GM12865 (cell line): ENCODE data around the gene RNF223.

Source experiments
- DNase-seq: peaks from one replicate; pipeline ENCODE4 v3.0.0; 2010; ENCODE audit warnings: low read depth
- H3K4me3 ChIP-seq: 2 replicates; pipeline ENCODE4 v1.5.1; 2011; ENCODE audit warnings: mild to moderate bottlenecking, low read depth, low read length, control low read depth
- TF ChIP-seq, protein P1 (sequence below): IDR thresholded peaks from 2 replicates; pipeline ENCODE4 v1.5.1; 2011; ENCODE audit warnings: low read length, control low read depth, low read depth, inconsistent platforms; ENCODE audit not compliant: insufficient read depth; ENCODE audit errors: missing control alignments

The RNF223 gene

DNA sequence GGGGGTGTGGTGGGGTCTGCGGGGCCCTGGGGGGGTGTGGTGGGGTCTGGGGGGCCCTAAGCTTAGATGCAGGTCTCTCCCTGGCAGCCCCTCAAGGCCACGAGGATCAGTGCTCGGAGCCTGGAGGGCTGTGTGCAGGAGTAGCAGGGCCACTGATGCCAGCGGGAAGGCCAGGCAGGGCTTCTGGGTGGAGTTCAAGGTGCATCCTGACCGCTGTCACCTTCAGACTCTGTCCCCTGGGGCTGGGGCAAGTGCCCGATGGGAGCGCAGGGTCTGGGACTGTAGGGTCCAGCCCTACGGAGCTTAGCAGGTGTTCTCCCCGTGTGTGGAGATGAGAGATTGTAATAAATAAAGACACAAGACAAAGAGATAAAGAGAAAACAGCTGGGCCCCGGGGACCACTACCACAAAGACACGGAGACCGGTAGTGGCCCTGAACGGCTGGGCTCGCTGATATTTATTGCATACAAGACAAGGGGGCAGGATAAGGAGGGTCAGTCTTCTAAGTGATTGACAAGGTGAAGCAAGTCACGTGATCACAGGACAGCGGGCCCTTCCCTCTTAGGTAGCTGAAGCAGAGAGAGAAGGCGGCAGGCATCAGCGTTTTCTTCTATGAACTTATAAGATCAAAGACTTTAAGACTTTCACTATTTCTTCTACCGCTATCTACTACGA, 8.7 kb downstream of the RNF223 start:
- H3K4me3 ChIP-seq: peak overlapping the region; percentile 28
- no peak for DNase-seq
- TF ChIP-seq, protein P1, sequence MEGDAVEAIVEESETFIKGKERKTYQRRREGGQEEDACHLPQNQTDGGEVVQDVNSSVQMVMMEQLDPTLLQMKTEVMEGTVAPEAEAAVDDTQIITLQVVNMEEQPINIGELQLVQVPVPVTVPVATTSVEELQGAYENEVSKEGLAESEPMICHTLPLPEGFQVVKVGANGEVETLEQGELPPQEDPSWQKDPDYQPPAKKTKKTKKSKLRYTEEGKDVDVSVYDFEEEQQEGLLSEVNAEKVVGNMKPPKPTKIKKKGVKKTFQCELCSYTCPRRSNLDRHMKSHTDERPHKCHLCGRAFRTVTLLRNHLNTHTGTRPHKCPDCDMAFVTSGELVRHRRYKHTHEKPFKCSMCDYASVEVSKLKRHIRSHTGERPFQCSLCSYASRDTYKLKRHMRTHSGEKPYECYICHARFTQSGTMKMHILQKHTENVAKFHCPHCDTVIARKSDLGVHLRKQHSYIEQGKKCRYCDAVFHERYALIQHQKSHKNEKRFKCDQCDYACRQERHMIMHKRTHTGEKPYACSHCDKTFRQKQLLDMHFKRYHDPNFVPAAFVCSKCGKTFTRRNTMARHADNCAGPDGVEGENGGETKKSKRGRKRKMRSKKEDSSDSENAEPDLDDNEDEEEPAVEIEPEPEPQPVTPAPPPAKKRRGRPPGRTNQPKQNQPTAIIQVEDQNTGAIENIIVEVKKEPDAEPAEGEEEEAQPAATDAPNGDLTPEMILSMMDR: no peak

DNA sequence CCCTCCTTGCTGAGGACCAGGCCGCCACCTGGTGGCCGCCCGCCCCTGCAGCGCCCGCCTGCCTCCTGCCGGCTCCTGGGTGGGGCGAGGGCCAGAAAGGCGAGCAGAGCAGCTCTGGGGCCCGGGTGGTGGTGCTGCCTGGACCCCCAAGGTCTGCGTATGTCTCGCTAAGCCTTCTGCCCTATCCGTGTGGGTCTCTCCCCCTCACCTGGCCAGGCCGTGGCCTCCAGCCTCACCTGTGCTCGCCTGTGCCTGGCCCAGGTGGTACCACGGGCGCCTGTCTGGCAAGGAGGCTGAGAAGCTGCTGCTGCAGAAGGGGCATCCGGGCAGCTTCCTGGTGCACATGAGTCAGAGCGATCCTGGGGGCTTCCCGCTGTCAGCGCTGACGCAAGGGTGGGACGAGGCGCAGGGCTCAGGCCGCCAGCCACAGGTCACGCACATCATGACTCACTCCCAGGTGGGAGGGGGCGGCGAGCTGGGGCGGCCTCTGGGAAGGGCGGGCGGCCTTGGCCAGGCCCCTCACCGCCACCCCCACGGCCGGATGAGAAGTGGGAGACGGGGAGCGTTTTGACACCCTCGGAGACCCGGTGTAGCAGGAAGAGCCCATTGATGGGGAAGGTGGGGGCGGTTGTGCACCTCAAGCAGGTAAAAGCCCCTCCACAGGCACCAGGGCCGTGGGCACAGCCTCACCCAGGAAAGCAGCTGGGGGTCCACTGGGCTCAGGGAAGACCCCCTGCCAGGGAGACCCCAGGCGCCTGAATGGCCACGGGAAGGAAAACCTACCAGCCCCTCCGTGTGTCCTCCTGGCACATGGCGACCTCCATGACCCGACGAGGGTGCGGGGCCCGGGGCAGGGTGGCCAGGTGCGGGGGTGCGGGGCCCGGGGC, 9.9 kb downstream of the RNF223 start:
- TF ChIP-seq, protein P1: peak; percentile 90
- H3K4me3 ChIP-seq: peak overlapping the region; percentile 62
- peak; percentile 92 for DNase-seq

GRCh38 chr1:1063261-1063944, 10.7 kb downstream of the RNF223 start:
- peak overlapping the region; percentile 62 for H3K4me3 ChIP-seq
- TF ChIP-seq, protein P1: no peak
- no peak for DNase-seq

- TF ChIP-seq, protein P1: no peak
- no peak for DNase-seq
- H3K4me3 ChIP-seq: peak overlapping the region; percentile 62
Measured at GRCh38 chr1:1062348-1063163, 11.6 kb downstream of the RNF223 start.

DNA sequence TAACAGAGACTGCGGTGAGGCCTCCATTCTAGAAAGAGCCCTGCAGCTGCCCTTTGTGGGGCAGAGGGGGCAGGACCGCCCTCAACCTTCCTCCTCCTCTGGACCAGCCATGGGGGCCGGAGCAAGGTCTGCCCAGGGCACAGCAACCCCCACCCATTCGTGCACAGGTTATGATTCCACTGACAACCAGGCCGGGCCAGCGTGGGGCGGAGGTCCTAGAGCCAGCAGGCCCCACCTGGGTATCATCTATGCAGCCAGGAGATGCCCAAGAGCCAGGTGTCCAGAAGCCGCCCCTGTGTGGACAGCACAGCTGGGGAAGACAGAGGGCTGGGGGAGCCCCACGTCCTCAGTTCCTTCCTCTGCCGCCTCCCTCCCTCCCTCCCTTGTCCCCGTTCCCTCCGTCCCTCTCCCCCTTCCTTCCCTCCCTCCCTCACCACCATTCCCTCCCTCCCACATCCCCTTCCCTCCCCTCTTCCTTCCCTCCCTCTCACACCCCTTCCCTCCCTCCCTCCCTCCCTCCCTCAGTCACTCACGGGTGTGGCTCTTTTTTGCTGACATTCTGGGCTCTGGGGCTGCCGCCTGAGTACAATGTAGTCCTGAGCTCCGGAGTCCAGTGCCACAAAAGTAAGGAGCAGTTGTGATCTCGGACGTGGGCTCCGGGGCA, 12.3 kb downstream of the RNF223 start:
- H3K4me3 ChIP-seq: peak overlapping the region; percentile 62
- no peak for DNase-seq
- TF ChIP-seq, protein P1: no peak
